ENCODE results near the gene EPB41L4A.

DNA sequence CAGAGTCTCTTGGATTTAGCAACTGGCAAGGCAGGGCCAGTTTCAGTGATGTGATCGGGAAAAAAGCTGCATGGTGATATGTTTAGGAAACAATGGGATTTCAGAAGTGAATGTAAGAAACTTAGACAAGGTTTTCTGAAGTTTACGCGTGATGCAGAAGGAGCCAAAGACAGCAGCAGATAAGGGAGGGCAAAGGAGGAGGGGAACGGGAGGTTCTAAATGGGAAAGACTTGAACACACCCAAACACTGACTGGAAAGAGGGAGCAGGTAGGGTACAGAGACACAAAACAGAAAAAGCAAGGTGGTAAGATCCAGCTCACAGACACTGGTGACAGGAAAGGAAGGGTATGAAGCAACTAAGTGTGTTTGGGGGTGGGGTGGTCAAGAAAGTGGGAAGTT, 115.4 kb downstream of the EPB41L4A start:
- TF ChIP-seq, protein P1, sequence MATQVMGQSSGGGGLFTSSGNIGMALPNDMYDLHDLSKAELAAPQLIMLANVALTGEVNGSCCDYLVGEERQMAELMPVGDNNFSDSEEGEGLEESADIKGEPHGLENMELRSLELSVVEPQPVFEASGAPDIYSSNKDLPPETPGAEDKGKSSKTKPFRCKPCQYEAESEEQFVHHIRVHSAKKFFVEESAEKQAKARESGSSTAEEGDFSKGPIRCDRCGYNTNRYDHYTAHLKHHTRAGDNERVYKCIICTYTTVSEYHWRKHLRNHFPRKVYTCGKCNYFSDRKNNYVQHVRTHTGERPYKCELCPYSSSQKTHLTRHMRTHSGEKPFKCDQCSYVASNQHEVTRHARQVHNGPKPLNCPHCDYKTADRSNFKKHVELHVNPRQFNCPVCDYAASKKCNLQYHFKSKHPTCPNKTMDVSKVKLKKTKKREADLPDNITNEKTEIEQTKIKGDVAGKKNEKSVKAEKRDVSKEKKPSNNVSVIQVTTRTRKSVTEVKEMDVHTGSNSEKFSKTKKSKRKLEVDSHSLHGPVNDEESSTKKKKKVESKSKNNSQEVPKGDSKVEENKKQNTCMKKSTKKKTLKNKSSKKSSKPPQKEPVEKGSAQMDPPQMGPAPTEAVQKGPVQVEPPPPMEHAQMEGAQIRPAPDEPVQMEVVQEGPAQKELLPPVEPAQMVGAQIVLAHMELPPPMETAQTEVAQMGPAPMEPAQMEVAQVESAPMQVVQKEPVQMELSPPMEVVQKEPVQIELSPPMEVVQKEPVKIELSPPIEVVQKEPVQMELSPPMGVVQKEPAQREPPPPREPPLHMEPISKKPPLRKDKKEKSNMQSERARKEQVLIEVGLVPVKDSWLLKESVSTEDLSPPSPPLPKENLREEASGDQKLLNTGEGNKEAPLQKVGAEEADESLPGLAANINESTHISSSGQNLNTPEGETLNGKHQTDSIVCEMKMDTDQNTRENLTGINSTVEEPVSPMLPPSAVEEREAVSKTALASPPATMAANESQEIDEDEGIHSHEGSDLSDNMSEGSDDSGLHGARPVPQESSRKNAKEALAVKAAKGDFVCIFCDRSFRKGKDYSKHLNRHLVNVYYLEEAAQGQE (IDR thresholded peaks at IDR 0.05; ENCODE audit: borderline replicate concordance) = no peak
- no peak for TF ChIP-seq TAF1 (IDR thresholded peaks at IDR 0.05; ENCODE audit: low read depth)
- TF ChIP-seq MXI1 (conservative IDR thresholded peaks at IDR 0.05; ENCODE audit: poor library complexity, severe bottlenecking) = no peak

All from neural cell (in vitro differentiated cells).